H9 (cell line): ENCODE results near the gene NKIRAS1. TPM values are rescaled to one million over a fixed set of nuclear protein-coding genes. Genes with fewer than 3 reads are reported as not detected.

Experiments
- DNase-seq: peaks from one replicate; pipeline ENCODE4 v3.0.0-alpha.2; 2017
- H2AFZ ChIP-seq: one replicate; pipeline ENCODE4 v1.6.1; 2013; ENCODE audit warnings: mild to moderate bottlenecking, low read length, control low read depth, moderate library complexity
- H2AK5ac ChIP-seq: 2 replicates; pipeline ENCODE4 v1.6.1; 2013; ENCODE audit warnings: low read length, control low read depth, mixed read lengths; ENCODE audit not compliant: insufficient read length
- H2BK120ac ChIP-seq: one replicate; pipeline ENCODE4 v1.6.1; 2013; ENCODE audit warnings: low read depth, mild to moderate bottlenecking, low read length, control low read depth, inconsistent platforms; ENCODE audit not compliant: poor library complexity, severe bottlenecking
- H2BK12ac ChIP-seq: 2 replicates; pipeline ENCODE4 v1.6.1; 2013; ENCODE audit warnings: low read length, control low read depth, mixed read lengths, low read depth; ENCODE audit not compliant: insufficient read length
- H2BK15ac ChIP-seq: 2 replicates; pipeline ENCODE4 v1.6.1; 2013; ENCODE audit warnings: low read depth, low read length, control low read depth
- H2BK20ac ChIP-seq: one replicate; pipeline ENCODE4 v1.6.1; 2013; ENCODE audit warnings: low read depth, mild to moderate bottlenecking, low read length, control low read depth, inconsistent platforms; ENCODE audit not compliant: poor library complexity, severe bottlenecking
- H2BK5ac ChIP-seq: 2 replicates; pipeline ENCODE4 v1.6.1; 2013; ENCODE audit warnings: low read length, control low read depth, mixed read lengths; ENCODE audit not compliant: insufficient read length
- H3K14ac ChIP-seq: 2 replicates; pipeline ENCODE4 v1.6.1; 2013; ENCODE audit warnings: low read length, control low read depth; ENCODE audit not compliant: insufficient read depth
- H3K18ac ChIP-seq: 2 replicates; pipeline ENCODE4 v1.6.1; 2013; ENCODE audit warnings: low read depth, mild to moderate bottlenecking, mixed read lengths, low read length, control low read depth; ENCODE audit not compliant: insufficient read length
- H3K23ac ChIP-seq: 2 replicates; pipeline ENCODE4 v1.6.1; 2013; ENCODE audit warnings: low read length, control low read depth, mixed read lengths, low read depth; ENCODE audit not compliant: insufficient read length
- H3K23me2 ChIP-seq: 2 replicates; pipeline ENCODE4 v1.6.1; 2013; ENCODE audit warnings: low read depth, mild to moderate bottlenecking, mixed read lengths, low read length, control low read depth; ENCODE audit not compliant: insufficient read length, poor library complexity, severe bottlenecking
- H3K27ac ChIP-seq: 2 replicates; pipeline ENCODE4 v1.5.1; 2013; ENCODE audit warnings: low read length, control low read depth, mixed read lengths, low read depth; ENCODE audit not compliant: insufficient read length
- H3K27me3 ChIP-seq: 2 replicates; pipeline ENCODE4 v1.6.1; 2013; ENCODE audit warnings: low read length, control low read depth, inconsistent platforms; ENCODE audit not compliant: insufficient read depth
- H3K4ac ChIP-seq: 2 replicates; pipeline ENCODE4 v1.6.1; 2013; ENCODE audit warnings: low read depth, mild to moderate bottlenecking, control low read depth, inconsistent platforms, low read length, moderate library complexity
- H3K4me1 ChIP-seq: 2 replicates; pipeline ENCODE4 v1.6.1; 2013; ENCODE audit warnings: low read length, control low read depth, inconsistent platforms; ENCODE audit not compliant: insufficient read depth
- H3K4me2 ChIP-seq: 2 replicates; pipeline ENCODE4 v1.6.1; 2013; ENCODE audit warnings: low read length, control low read depth, mixed read lengths; ENCODE audit not compliant: insufficient read length, insufficient read depth
- H3K56ac ChIP-seq: 2 replicates; pipeline ENCODE4 v1.6.1; 2013; ENCODE audit warnings: low read depth, mild to moderate bottlenecking, mixed read lengths, low read length, control low read depth; ENCODE audit not compliant: insufficient read length
- H3K79me1 ChIP-seq: 2 replicates; pipeline ENCODE4 v1.6.1; 2013; ENCODE audit warnings: low read depth, mild to moderate bottlenecking, moderate library complexity, low read length, control low read depth, inconsistent platforms; ENCODE audit not compliant: insufficient read depth, poor library complexity, severe bottlenecking
- H3K79me2 ChIP-seq: 2 replicates; pipeline ENCODE4 v1.6.1; 2013; ENCODE audit warnings: low read length, control low read depth, inconsistent platforms; ENCODE audit not compliant: insufficient read depth
- H3K9ac ChIP-seq: 2 replicates; pipeline ENCODE4 v1.6.1; 2013; ENCODE audit warnings: low read length, control low read depth, mixed read lengths; ENCODE audit not compliant: insufficient read length; ENCODE audit errors: extremely low read depth
- H3K9me3 ChIP-seq: one replicate; pipeline ENCODE4 v1.6.1; 2013; ENCODE audit warnings: low read depth, low read length, inconsistent platforms; ENCODE audit not compliant: control insufficient read depth
- H3T11ph ChIP-seq: one replicate; pipeline ENCODE4 v1.6.1; 2013; ENCODE audit warnings: mild to moderate bottlenecking, low read length, control low read depth, inconsistent platforms
- H4K20me1 ChIP-seq: one replicate; pipeline ENCODE4 v1.6.1; 2013; ENCODE audit not compliant: control insufficient read depth, insufficient read length, insufficient read depth
- H4K5ac ChIP-seq: 2 replicates; pipeline ENCODE4 v1.6.1; 2013; ENCODE audit warnings: low read depth, mild to moderate bottlenecking, mixed read lengths, low read length, control low read depth; ENCODE audit not compliant: insufficient read length
- H4K8ac ChIP-seq: replicated peaks from 2 replicates; pipeline ENCODE4 v1.6.1; 2013; ENCODE audit warnings: low read length, control low read depth, mixed read lengths, low read depth; ENCODE audit not compliant: insufficient read length
- H4K91ac ChIP-seq: 2 replicates; pipeline ENCODE4 v1.6.1; 2013; ENCODE audit warnings: low read depth, mild to moderate bottlenecking, moderate library complexity, mixed read lengths, low read length, control low read depth; ENCODE audit not compliant: insufficient read length
- H3K27ac Mint-ChIP-seq, 3 experiments: 2 replicates in 2 of 3; 3 replicates in 1 of 3; pipeline ENCODE4 v1.8.0; 2020 to 2021; ENCODE audit warnings: mixed read lengths in 3 of 3, mild to moderate bottlenecking in 1 of 3, moderate library complexity in 1 of 3
- H3K27me3 Mint-ChIP-seq: 2 replicates; pipeline ENCODE4 v1.8.0; 2021; ENCODE audit warnings: low read depth, mild to moderate bottlenecking, moderate library complexity, mixed read lengths
- H3K36me3 Mint-ChIP-seq, 3 experiments: 2 replicates in 2 of 3; 3 replicates in 1 of 3; pipeline ENCODE4 v1.8.0; 2020 to 2021; ENCODE audit warnings: low read depth in 3 of 3, mixed read lengths in 3 of 3; ENCODE audit not compliant: insufficient read depth in 1 of 3
- H3K4me1 Mint-ChIP-seq, 2 experiments: 2 replicates each; pipeline ENCODE4 v1.8.0; 2020; ENCODE audit warnings: mixed read lengths in 2 of 2
- H3K4me3 Mint-ChIP-seq, 2 experiments: 2 replicates in 1 of 2; 3 replicates in 1 of 2; pipeline ENCODE4 v1.8.0; 2020 to 2021; ENCODE audit warnings: mild to moderate bottlenecking in 2 of 2, mixed read lengths in 2 of 2, moderate library complexity in 1 of 2
- H3K9me3 Mint-ChIP-seq, 2 experiments: 2 replicates in 1 of 2; 3 replicates in 1 of 2; pipeline ENCODE4 v1.8.0; 2020; ENCODE audit warnings: mild to moderate bottlenecking in 2 of 2, mixed read lengths in 2 of 2, moderate library complexity in 1 of 2
- WGBS: extraction: QIAGEN DNeasy Blood & Tissue Kit; methylation state at CpG from one replicate; pipeline ENCODE4 v1.1.7; 2013; ENCODE audit warnings: missing lambda C conversion rate, low lambda C conversion rate, mixed read lengths; ENCODE audit not compliant: insufficient read length; ENCODE audit errors: extremely low coverage; 5-methylcytosine and 5-hydroxymethylcytosine counted together
- total RNA-seq: library from RNA; stranded (reverse); gene quantifications from 2 replicates; pipeline ENCODE4 v1.2.1, GENCODE V29; 2021
- TF ChIP-seq, protein P1 (sequence below): fragments of 200-600 bp; sonication (generic); conservative IDR thresholded peaks from 3 replicates; pipeline ENCODE4 v1.8.0; 2021; ENCODE audit warnings: antibody characterized with exemption, mild to moderate bottlenecking

NKIRAS1 gene
- total RNA-seq, 1 experiment from 2014 or later, result 6.1 TPM

DNA sequence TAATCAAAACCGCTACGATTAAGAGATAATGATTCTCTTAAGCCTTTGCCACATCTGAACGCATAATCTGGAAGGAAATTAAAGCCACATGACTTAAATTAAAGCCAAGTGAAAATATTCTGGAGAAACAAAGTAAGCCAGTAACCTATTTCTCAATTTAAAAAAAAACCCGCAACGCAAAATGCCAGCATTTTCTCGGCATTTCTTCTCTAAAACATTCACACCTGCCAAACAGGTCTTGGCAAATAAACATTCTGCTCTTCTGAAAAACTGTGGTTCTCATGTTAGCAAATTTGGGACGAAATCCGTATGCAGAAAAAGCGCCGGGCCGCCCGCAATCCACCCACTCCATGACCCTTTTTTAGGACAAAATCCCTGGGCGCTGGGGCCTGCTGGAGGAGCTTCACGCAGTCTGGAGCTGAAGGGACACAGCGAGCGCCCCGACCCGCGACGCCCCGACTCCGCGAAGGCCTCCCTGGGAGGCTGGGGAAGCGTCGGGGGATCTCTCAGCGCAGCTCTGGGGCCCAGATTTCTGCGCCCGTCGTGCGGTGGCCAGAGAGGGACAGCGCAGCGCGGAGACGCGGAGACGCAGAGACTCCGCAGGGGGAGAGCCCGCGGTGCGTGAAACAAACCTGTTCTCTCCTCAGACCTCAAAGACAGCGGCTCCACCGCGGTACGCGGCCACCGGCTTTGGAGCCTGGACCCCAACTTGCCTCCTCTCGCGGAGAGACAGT lies 471 bp downstream of the NKIRAS1 start:
- Histone ChIP-seq H4K20me1 (no peaks in the 10 kb centered on the region), H3K27ac (no peak overlapping the region), H4K91ac (no peak overlapping the region), H2BK15ac (0 out of 2 replicates have a peak overlapping the region, but pooled peaks have one; percentile 72), H4K8ac (no peak overlapping the region), H3K9ac (peak overlapping the region; percentile 83), H3K14ac (peak overlapping the region; percentile 85), H2BK5ac (no peak overlapping the region), H2BK20ac (no peak overlapping the region), H3K18ac (peak overlapping the region; percentile 72), H4K5ac (no peak overlapping the region), H2AK5ac (no peak overlapping the region), H3K23me2 (peaks cover 10% of the 10 kb centered on the region), H3K56ac (no peak overlapping the region), H3K79me1 (peaks cover 3% of the 10 kb centered on the region), H2BK120ac (no peak overlapping the region), H2AFZ (no peak overlapping the region), H3K4me2 (peak overlapping the region; percentile 93), H2BK12ac (no peak overlapping the region), H3T11ph (no peak overlapping the region), H3K9me3 (no peaks in the 10 kb centered on the region), H3K4ac (no peak overlapping the region), H3K27me3 (no peaks in the 10 kb centered on the region), H3K23ac (no peak overlapping the region), H3K79me2 (peaks cover 15% of the 10 kb centered on the region; the same call in 1 of the 2 replicates), H3K4me1 (no peaks in the 10 kb centered on the region; the same call in 1 of the 2 replicates)
- TF ChIP-seq, protein P1, sequence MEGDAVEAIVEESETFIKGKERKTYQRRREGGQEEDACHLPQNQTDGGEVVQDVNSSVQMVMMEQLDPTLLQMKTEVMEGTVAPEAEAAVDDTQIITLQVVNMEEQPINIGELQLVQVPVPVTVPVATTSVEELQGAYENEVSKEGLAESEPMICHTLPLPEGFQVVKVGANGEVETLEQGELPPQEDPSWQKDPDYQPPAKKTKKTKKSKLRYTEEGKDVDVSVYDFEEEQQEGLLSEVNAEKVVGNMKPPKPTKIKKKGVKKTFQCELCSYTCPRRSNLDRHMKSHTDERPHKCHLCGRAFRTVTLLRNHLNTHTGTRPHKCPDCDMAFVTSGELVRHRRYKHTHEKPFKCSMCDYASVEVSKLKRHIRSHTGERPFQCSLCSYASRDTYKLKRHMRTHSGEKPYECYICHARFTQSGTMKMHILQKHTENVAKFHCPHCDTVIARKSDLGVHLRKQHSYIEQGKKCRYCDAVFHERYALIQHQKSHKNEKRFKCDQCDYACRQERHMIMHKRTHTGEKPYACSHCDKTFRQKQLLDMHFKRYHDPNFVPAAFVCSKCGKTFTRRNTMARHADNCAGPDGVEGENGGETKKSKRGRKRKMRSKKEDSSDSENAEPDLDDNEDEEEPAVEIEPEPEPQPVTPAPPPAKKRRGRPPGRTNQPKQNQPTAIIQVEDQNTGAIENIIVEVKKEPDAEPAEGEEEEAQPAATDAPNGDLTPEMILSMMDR, result no peak
- no peaks in the 10 kb centered on the region for H3K9me3 Mint-ChIP-seq
- H3K4me3 Mint-ChIP-seq, result peak overlapping the region; percentile 99
- peak overlapping the region in 2 of 3 experiments; percentile 99; a peak in 4 of 7 replicates for H3K27ac Mint-ChIP-seq
- peaks cover 33 to 43% (median 37%) of the 10 kb centered on the region in 3 experiments for H3K36me3 Mint-ChIP-seq
- peaks cover 33 to 37% of the 10 kb centered on the region in 2 experiments for H3K4me1 Mint-ChIP-seq
- no CpG with 5 or more reads among the region's 48 CpGs for WGBS
- H3K27me3 Mint-ChIP-seq, result no peaks in the 10 kb centered on the region; the same call in 1 of the 2 replicates
- no peak for DNase-seq
